22Rv1 (cell line): ENCODE results near the gene LEUTX.

Experiments used
- CTCF ChIP-seq: fragments of 450-650 bp; IDR thresholded peaks from 2 replicates; pipeline ENCODE4 v1.5.1; 2017; ENCODE audit warnings: mild to moderate bottlenecking
- ZFX ChIP-seq: fragments of 450-650 bp; IDR thresholded peaks from 2 replicates; pipeline ENCODE4 v1.6.1; 2017; ENCODE audit warnings: antibody characterized with exemption, borderline replicate concordance

- no peak for TF ChIP-seq CTCF
- no peak for TF ChIP-seq ZFX
These were observed 41.3 kb upstream of the LEUTX start for GRCh38 chr19:39737351-39737750.
